ENCODE results near the gene CBX4.

DNA sequence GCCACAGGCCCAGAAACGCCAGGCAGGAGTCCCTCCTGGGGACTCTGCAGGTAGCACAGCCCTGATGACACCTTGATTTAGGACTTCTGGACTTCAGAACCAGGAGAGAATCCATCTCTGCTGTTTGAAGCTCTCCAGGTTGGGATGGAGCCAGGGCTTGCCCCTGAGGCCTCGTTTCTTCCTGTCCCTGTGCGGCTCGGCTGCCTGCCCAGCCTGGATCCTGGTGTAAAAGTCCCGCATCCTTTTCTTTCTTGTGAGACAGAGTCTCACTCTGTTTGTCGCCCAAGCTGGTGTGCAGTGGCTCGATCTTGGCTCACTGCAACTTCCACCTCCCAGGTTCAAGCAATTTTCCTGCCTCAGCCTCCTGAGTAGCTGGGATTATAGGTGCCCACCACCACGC lies 17.9 kb upstream of the CBX4 start:
- TF ChIP-seq TAF1 (IDR thresholded peaks at IDR 0.05; ENCODE audit: low read depth, low read length) (no peak), POLR2A (IDR thresholded peaks at IDR 0.05; ENCODE audit: low read depth, low read length) (no peak), POLR2AphosphoS5 (IDR thresholded peaks at IDR 0.05; ENCODE audit: low read depth, low read length) (no peak), SPI1 (IDR thresholded peaks at IDR 0.05; ENCODE audit: low read depth, low read length) (no peak)

All from GM12891 (cell line).